ENCODE results near the gene SRCAP. TPM values are rescaled to one million over a fixed set of nuclear protein-coding genes. Genes with fewer than 3 reads are reported as not detected.

Gene SRCAP
- total and polyA plus RNA-seq, 3 experiments from 2014 or later: 33.0 to 76.3 (median 75.4) TPM

- Mint-ChIP-seq H3K4me1 (peaks cover 5 to 10% (median 8%) of the 10 kb centered on the region in 3 donors), H3K9me3 (no peaks in the 10 kb centered on the region), H3K4me3 (no peak overlapping the region), H3K36me3 (peaks cover 6 to 74% (median 20%) of the 10 kb centered on the region in 3 donors), H3K27me3 (no peaks in the 10 kb centered on the region), H3K27ac (peak overlapping the region in 7 of 8 donors; percentile 6 to 84 (median 69))
- Histone ChIP-seq H3K9me3 (ENCODE audit: low read length) (no peaks in the 10 kb centered on the region), H3K4me1 (ENCODE audit: insufficient read depth, low read length) (no peaks in the 10 kb centered on the region), H3K4me3 (ENCODE audit: low read length) (no peak overlapping the region), H3K27ac (ENCODE audit: low read depth, low read length) (no peak overlapping the region), H3K36me3 (ENCODE audit: insufficient read depth, low read length) (peaks cover 33% of the 10 kb centered on the region), H3K27me3 (ENCODE audit: insufficient read depth, low read length, poor library complexity, severe bottlenecking) (no peaks in the 10 kb centered on the region)
- CTCF ChIA-PET: no interaction called here
- DNase-seq: peak in 1 of 5 donors; percentile 16
- POLR2A ChIA-PET: no interaction called here
These were observed 41.6 kb downstream of the SRCAP start for GRCh38 chr16:30740364-30741251.

- CTCF ChIA-PET: no interaction called here
These were observed 42.5 kb downstream of the SRCAP start for GRCh38 chr16:30741461-30741914.

GRCh38 chr16:30743716-30744115, 44.7 kb downstream of the SRCAP start:
- no peaks in the 10 kb centered on the region for H3K27me3 ChIP-seq (ENCODE audit: insufficient read depth, low read length, poor library complexity, severe bottlenecking)
- Mint-ChIP-seq H3K27me3 (no peaks in the 10 kb centered on the region), H3K4me3 (peak overlapping the region in 1 of 7 donors; percentile 51), H3K4me1 (peaks cover 19 to 26% (median 22%) of the 10 kb centered on the region in 3 donors), H3K36me3 (peaks cover 0 to 48% (median 10%) of the 10 kb centered on the region in 3 donors), H3K9me3 (no peaks in the 10 kb centered on the region), H3K27ac (peak overlapping the region in 3 of 8 donors; percentile 12 to 76 (median 18))
- peak in 1 of 5 donors; percentile 44 for DNase-seq
- ChIA-PET POLR2A (no interaction called here), CTCF (interaction anchor here (1.4 kb wide), 1 partner anchor 70 kb away, joined by 3 read pairs; no protein-coding TSS in a partner anchor)
- H3K9me3 ChIP-seq (ENCODE audit: low read length): no peaks in the 10 kb centered on the region
- peaks cover 7% of the 10 kb centered on the region for H3K4me1 ChIP-seq (ENCODE audit: insufficient read depth, low read length)
- no peak overlapping the region for H3K4me3 ChIP-seq (ENCODE audit: low read length)
- no peak overlapping the region for H3K27ac ChIP-seq (ENCODE audit: low read depth, low read length)
- peaks cover 9% of the 10 kb centered on the region for H3K36me3 ChIP-seq (ENCODE audit: insufficient read depth, low read length)

More at GRCh38 chr16:30741461-30741914, 42.5 kb downstream of the SRCAP start:
- Histone ChIP-seq H3K9me3 (ENCODE audit: low read length) (no peaks in the 10 kb centered on the region), H3K4me3 (ENCODE audit: low read length) (no peak overlapping the region), H3K27ac (ENCODE audit: low read depth, low read length) (no peak overlapping the region), H3K4me1 (ENCODE audit: insufficient read depth, low read length) (no peaks in the 10 kb centered on the region), H3K36me3 (ENCODE audit: insufficient read depth, low read length) (peaks cover 25% of the 10 kb centered on the region), H3K27me3 (ENCODE audit: insufficient read depth, low read length, poor library complexity, severe bottlenecking) (no peaks in the 10 kb centered on the region)
- Mint-ChIP-seq H3K4me1 (peaks cover 5 to 10% (median 8%) of the 10 kb centered on the region in 3 donors), H3K27ac (peak overlapping the region in 4 of 8 donors; percentile 16 to 56 (median 44)), H3K9me3 (no peaks in the 10 kb centered on the region), H3K27me3 (no peaks in the 10 kb centered on the region), H3K4me3 (peak overlapping the region in 2 of 7 donors; percentile 46 to 48), H3K36me3 (peaks cover 6 to 66% (median 18%) of the 10 kb centered on the region in 3 donors)
- no peak for DNase-seq
- POLR2A ChIA-PET: interaction anchor here (0.6 kb wide), 2 partner anchors 68 to 1099 kb away, joined by 3 to 4 read pairs; no protein-coding TSS in a partner anchor

- CTCF ChIA-PET: interaction anchor here (1.4 kb wide), 1 partner anchor 70 kb away, joined by 3 read pairs; no protein-coding TSS in a partner anchor
- peaks cover 20 to 31% (median 23%) of the 10 kb centered on the region in 3 donors for H3K4me1 Mint-ChIP-seq
- no peak overlapping the region for H3K27ac ChIP-seq (ENCODE audit: low read depth, low read length)
- POLR2A ChIA-PET: no interaction called here
- no peak overlapping the region for H3K4me3 ChIP-seq (ENCODE audit: low read length)
- H3K36me3 ChIP-seq (ENCODE audit: insufficient read depth, low read length): peaks cover 7% of the 10 kb centered on the region
- H3K4me3 Mint-ChIP-seq: peak overlapping the region in 1 of 7 donors; percentile 19
- peaks cover 0 to 44% (median 10%) of the 10 kb centered on the region in 3 donors for H3K36me3 Mint-ChIP-seq
- no peaks in the 10 kb centered on the region for H3K27me3 ChIP-seq (ENCODE audit: insufficient read depth, low read length, poor library complexity, severe bottlenecking)
- H3K9me3 Mint-ChIP-seq: no peaks in the 10 kb centered on the region
- peaks cover 8% of the 10 kb centered on the region for H3K4me1 ChIP-seq (ENCODE audit: insufficient read depth, low read length)
- H3K27ac Mint-ChIP-seq: peak overlapping the region in 1 of 8 donors; percentile 23
- no peaks in the 10 kb centered on the region for H3K27me3 Mint-ChIP-seq
- H3K9me3 ChIP-seq (ENCODE audit: low read length): no peaks in the 10 kb centered on the region
- DNase-seq: no peak
These were observed 45.2 kb downstream of the SRCAP start for GRCh38 chr16:30744183-30744582.

GRCh38 chr16:30745082-30745481, 46.1 kb downstream of the SRCAP start:
- H3K36me3 Mint-ChIP-seq: peaks cover 0 to 47% (median 10%) of the 10 kb centered on the region in 3 donors
- H3K4me1 Mint-ChIP-seq: peaks cover 27 to 39% (median 31%) of the 10 kb centered on the region in 3 donors
- peak overlapping the region in 5 of 8 donors; percentile 5 to 73 (median 45) for H3K27ac Mint-ChIP-seq
- POLR2A ChIA-PET: interaction anchor here (0.5 kb wide), 1 partner anchor 675 kb away, joined by 3 read pairs; no protein-coding TSS in a partner anchor
- H3K9me3 Mint-ChIP-seq: no peaks in the 10 kb centered on the region
- no peaks in the 10 kb centered on the region for H3K27me3 Mint-ChIP-seq
- H3K4me3 Mint-ChIP-seq: no peak overlapping the region
- Histone ChIP-seq H3K36me3 (ENCODE audit: insufficient read depth, low read length) (peaks cover 7% of the 10 kb centered on the region), H3K27me3 (ENCODE audit: insufficient read depth, low read length, poor library complexity, severe bottlenecking) (no peaks in the 10 kb centered on the region), H3K4me3 (ENCODE audit: low read length) (no peak overlapping the region), H3K4me1 (ENCODE audit: insufficient read depth, low read length) (peaks cover 14% of the 10 kb centered on the region), H3K9me3 (ENCODE audit: low read length) (no peaks in the 10 kb centered on the region), H3K27ac (ENCODE audit: low read depth, low read length) (no peak overlapping the region)
- no peak for DNase-seq
- CTCF ChIA-PET: no interaction called here

GRCh38 chr16:30746638-30747175, 47.7 kb downstream of the SRCAP start:
- H3K4me3 ChIP-seq (ENCODE audit: low read length): no peak overlapping the region
- no peaks in the 10 kb centered on the region for H3K27me3 ChIP-seq (ENCODE audit: insufficient read depth, low read length, poor library complexity, severe bottlenecking)
- POLR2A ChIA-PET: no interaction called here
- Mint-ChIP-seq H3K4me1 (peaks cover 22 to 35% (median 34%) of the 10 kb centered on the region in 3 donors), H3K27ac (peak overlapping the region in 7 of 8 donors; percentile 57 to 96 (median 88)), H3K9me3 (no peaks in the 10 kb centered on the region), H3K4me3 (no peak overlapping the region), H3K36me3 (peaks cover 4 to 49% (median 14%) of the 10 kb centered on the region in 3 donors), H3K27me3 (no peaks in the 10 kb centered on the region)
- CTCF ChIA-PET: interaction anchor here (1.4 to 1.6 kb wide), 2 partner anchors 22 to 35 kb away, joined by 3 to 4 read pairs; no protein-coding TSS in a partner anchor
- peaks cover 7% of the 10 kb centered on the region for H3K36me3 ChIP-seq (ENCODE audit: insufficient read depth, low read length)
- peaks cover 14% of the 10 kb centered on the region for H3K4me1 ChIP-seq (ENCODE audit: insufficient read depth, low read length)
- no peak overlapping the region for H3K27ac ChIP-seq (ENCODE audit: low read depth, low read length)
- DNase-seq: no peak
- no peaks in the 10 kb centered on the region for H3K9me3 ChIP-seq (ENCODE audit: low read length)

GRCh38 chr16:30747331-30747730, 48.4 kb downstream of the SRCAP start:
- Mint-ChIP-seq H3K4me1 (peaks cover 22 to 35% (median 34%) of the 10 kb centered on the region in 3 donors), H3K27ac (peak overlapping the region; percentile 57 to 96 (median 90)), H3K36me3 (peaks cover 4 to 44% (median 11%) of the 10 kb centered on the region in 3 donors), H3K9me3 (no peaks in the 10 kb centered on the region), H3K27me3 (no peaks in the 10 kb centered on the region), H3K4me3 (peak overlapping the region; percentile 86 to 96 (median 90))
- peaks cover 14% of the 10 kb centered on the region for H3K4me1 ChIP-seq (ENCODE audit: insufficient read depth, low read length)
- POLR2A ChIA-PET: interaction anchor here (0.6 to 1.4 kb wide), 11 partner anchors 14 to 680 kb away, joined by 3 to 5 read pairs (median 4); partner anchors contain the start of genes FBRS and SRCAP
- peaks cover 7% of the 10 kb centered on the region for H3K36me3 ChIP-seq (ENCODE audit: insufficient read depth, low read length)
- peak overlapping the region; percentile 75 for H3K4me3 ChIP-seq (ENCODE audit: low read length)
- CTCF ChIA-PET: interaction anchor here (0.7 to 1.6 kb wide), 5 partner anchors 10 to 155 kb away, joined by 3 to 5 read pairs (median 3); no protein-coding TSS in a partner anchor
- H3K27ac ChIP-seq (ENCODE audit: low read depth, low read length): peak overlapping the region; percentile 72
- no peaks in the 10 kb centered on the region for H3K9me3 ChIP-seq (ENCODE audit: low read length)
- no peak for DNase-seq
- H3K27me3 ChIP-seq (ENCODE audit: insufficient read depth, low read length, poor library complexity, severe bottlenecking): no peaks in the 10 kb centered on the region

Data from CD8-positive, alpha-beta memory T cell (primary cell).